Neutrophil (primary cell): ENCODE measurements around the gene SCRN1.

ENCODE experiments used
- H3K27ac ChIP-seq: fragments of 200-600 bp; sonication (generic); 2 replicates; pipeline ENCODE4 v1.5.1; 2016; ENCODE audit warnings: mild to moderate bottlenecking, moderate library complexity
- H3K27me3 ChIP-seq: fragments of 200-600 bp; sonication (generic); 2 replicates; pipeline ENCODE4 v1.6.0; 2016; ENCODE audit warnings: mild to moderate bottlenecking
- H3K36me3 ChIP-seq: fragments of 200-600 bp; sonication (generic); 2 replicates; pipeline ENCODE4 v1.5.1; 2017
- H3K4me1 ChIP-seq, 2 experiments: fragments of 200-600 bp in 1 of 2; sonication (generic) in 1 of 2; 1 replicate in 1 of 2; 2 replicates in 1 of 2; pipeline versions ENCODE4 v1.5.1 to v1.6.1; 2013 to 2016; ENCODE audit warnings: low read depth in 1 of 2, low read length in 1 of 2, mild to moderate bottlenecking in 1 of 2, moderate library complexity in 1 of 2; ENCODE audit not compliant: control insufficient read depth in 1 of 2, insufficient read depth in 1 of 2
- H3K4me3 ChIP-seq, 2 experiments: fragments of 200-600 bp in 1 of 2; sonication (generic) in 1 of 2; 1 replicate in 1 of 2; 2 replicates in 1 of 2; pipeline ENCODE4 v1.5.1; 2013 to 2016; ENCODE audit warnings: low read depth in 1 of 2, low read length in 1 of 2, mild to moderate bottlenecking in 1 of 2, moderate library complexity in 1 of 2
- H3K9me3 ChIP-seq: fragments of 200-600 bp; sonication (generic); 2 replicates; pipeline ENCODE4 v1.5.1; 2016
- TF ChIP-seq, protein P1 (sequence below): fragments of 200-600 bp; sonication (generic); IDR thresholded peaks from 2 replicates; pipeline ENCODE4 v1.5.1; 2016; ENCODE audit warnings: antibody characterized with exemption

The SCRN1 gene, protein sequence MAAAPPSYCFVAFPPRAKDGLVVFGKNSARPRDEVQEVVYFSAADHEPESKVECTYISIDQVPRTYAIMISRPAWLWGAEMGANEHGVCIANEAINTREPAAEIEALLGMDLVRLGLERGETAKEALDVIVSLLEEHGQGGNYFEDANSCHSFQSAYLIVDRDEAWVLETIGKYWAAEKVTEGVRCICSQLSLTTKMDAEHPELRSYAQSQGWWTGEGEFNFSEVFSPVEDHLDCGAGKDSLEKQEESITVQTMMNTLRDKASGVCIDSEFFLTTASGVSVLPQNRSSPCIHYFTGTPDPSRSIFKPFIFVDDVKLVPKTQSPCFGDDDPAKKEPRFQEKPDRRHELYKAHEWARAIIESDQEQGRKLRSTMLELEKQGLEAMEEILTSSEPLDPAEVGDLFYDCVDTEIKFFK

GRCh38 chr7:29989257-29989995 lies at the start of gene SCRN1:
Gene SCRN1 (minus strand): TSS chr7:29989801. CDS start chr7:29969067, 20,734 bp downstream.
- Histone ChIP-seq H3K9me3 (no peaks in the 10 kb centered on the region), H3K4me1 (peaks cover 22 to 35% of the 10 kb centered on the region in 2 experiments), H3K4me3 (peak within 1 kb of the TSS; percentile 61 to 85), H3K27me3 (peaks cover 40% of the 10 kb centered on the region), H3K36me3 (no peaks in the 10 kb centered on the region), H3K27ac (peak within 1 kb of the TSS; percentile 55)
- TF ChIP-seq, protein P1, sequence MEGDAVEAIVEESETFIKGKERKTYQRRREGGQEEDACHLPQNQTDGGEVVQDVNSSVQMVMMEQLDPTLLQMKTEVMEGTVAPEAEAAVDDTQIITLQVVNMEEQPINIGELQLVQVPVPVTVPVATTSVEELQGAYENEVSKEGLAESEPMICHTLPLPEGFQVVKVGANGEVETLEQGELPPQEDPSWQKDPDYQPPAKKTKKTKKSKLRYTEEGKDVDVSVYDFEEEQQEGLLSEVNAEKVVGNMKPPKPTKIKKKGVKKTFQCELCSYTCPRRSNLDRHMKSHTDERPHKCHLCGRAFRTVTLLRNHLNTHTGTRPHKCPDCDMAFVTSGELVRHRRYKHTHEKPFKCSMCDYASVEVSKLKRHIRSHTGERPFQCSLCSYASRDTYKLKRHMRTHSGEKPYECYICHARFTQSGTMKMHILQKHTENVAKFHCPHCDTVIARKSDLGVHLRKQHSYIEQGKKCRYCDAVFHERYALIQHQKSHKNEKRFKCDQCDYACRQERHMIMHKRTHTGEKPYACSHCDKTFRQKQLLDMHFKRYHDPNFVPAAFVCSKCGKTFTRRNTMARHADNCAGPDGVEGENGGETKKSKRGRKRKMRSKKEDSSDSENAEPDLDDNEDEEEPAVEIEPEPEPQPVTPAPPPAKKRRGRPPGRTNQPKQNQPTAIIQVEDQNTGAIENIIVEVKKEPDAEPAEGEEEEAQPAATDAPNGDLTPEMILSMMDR: no peak

DNA sequence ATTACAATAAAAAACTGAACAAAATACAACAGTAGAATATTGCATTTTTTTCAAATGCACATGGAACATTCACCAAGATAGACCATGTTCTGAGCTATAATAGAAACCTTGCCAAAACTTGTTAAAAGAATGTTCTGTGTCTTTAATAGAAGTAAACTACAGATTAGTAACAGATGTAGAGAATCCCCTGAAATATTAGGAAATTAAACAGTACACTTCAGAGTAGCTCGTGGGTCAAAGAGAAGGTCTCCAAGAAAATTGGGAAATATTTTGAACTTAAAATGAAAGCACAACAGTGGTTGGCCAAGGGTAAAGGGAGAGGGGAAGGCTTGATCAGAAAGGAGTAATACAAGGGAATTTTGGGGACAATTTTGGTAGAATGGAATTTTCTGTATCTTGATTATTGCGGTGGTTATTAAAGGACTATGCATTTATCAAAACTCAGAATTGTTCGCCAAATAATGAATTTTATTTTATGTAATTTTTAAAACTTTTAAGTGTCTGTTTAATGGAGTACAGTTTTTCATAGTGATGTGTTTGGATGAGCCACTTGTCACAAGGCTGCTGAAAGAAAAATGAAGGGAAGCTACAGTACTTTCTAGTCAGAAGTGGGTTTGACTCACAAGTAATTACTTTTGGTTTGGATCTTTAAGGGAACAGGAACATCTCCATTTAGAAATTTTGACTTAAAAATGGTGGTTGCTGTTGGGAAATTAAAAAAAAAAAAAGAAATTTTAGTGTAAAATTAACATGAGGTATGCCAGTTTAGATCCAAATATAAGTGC lies 48.8 kb upstream of the SCRN1 start:
- TF ChIP-seq, protein P1: no peak
- H3K27ac ChIP-seq: no peak overlapping the region
- no peaks in the 10 kb centered on the region for H3K4me1 ChIP-seq
- H3K9me3 ChIP-seq: no peaks in the 10 kb centered on the region
- no peaks in the 10 kb centered on the region for H3K36me3 ChIP-seq
- H3K27me3 ChIP-seq: no peaks in the 10 kb centered on the region
- no peak overlapping the region for H3K4me3 ChIP-seq

DNA sequence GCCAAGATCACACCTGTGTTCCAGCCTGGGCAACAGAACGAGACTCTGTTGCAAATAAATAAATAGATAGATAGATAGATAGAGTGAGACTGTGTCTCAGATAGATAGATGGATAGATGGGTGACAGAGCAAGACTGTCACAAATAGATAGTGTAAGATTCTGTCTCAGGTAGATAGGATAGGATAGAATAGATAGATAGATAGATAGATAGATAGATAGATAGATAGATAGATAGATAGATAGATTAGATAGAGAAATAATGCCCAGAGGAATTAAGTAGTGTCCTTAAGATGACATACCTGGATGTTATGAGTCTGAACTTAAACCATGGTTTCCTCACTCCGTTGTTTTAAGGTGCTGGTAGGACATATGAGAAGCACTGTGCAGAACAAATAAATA lies 46.6 kb upstream of the SCRN1 start:
- Histone ChIP-seq H3K27ac (no peak overlapping the region), H3K4me3 (no peak overlapping the region), H3K27me3 (no peaks in the 10 kb centered on the region), H3K9me3 (no peaks in the 10 kb centered on the region), H3K36me3 (no peaks in the 10 kb centered on the region), H3K4me1 (no peaks in the 10 kb centered on the region)
- TF ChIP-seq, protein P1: no peak

- Histone ChIP-seq H3K4me3 (no peak overlapping the region), H3K27me3 (peaks cover 11% of the 10 kb centered on the region), H3K9me3 (no peaks in the 10 kb centered on the region), H3K27ac (no peak overlapping the region), H3K36me3 (no peaks in the 10 kb centered on the region), H3K4me1 (no peaks in the 10 kb centered on the region)
- TF ChIP-seq, protein P1: no peak
Measured at GRCh38 chr7:30034501-30034900, 44.9 kb upstream of the SCRN1 start.

GRCh38 chr7:30032310-30033125 lies 42.9 kb upstream of the SCRN1 start:
- Histone ChIP-seq H3K36me3 (no peaks in the 10 kb centered on the region), H3K27me3 (peaks cover 23% of the 10 kb centered on the region), H3K9me3 (no peaks in the 10 kb centered on the region), H3K4me1 (peaks cover 14 to 16% of the 10 kb centered on the region in 2 experiments), H3K4me3 (no peak overlapping the region), H3K27ac (no peak overlapping the region)
- TF ChIP-seq, protein P1: no peak
